LHCN-M2 (cell line): ENCODE measurements around the gene MAFG. TPM values are rescaled to one million over a fixed set of nuclear protein-coding genes. Genes with fewer than 3 reads are reported as not detected.
"Not testable (repeated sequence)": the region's sequence is repeated elsewhere in the genome, so short reads cannot be mapped to it uniquely, and the experiment has no call there.

ENCODE experiments used
- DNase-seq: peaks from one replicate; pipeline ENCODE4 v3.0.0-alpha.2; 2012; ENCODE audit warnings: low read depth
- total RNA-seq: library from RNA; depleted of rRNA; stranded (reverse); fragments of >200 nt; gene quantifications from 2 replicates; pipeline ENCODE4 v1.2.3, GENCODE V29; 2014

MAFG gene
- total RNA-seq, 1 experiment from 2014 or later = 18.8 TPM

DNA sequence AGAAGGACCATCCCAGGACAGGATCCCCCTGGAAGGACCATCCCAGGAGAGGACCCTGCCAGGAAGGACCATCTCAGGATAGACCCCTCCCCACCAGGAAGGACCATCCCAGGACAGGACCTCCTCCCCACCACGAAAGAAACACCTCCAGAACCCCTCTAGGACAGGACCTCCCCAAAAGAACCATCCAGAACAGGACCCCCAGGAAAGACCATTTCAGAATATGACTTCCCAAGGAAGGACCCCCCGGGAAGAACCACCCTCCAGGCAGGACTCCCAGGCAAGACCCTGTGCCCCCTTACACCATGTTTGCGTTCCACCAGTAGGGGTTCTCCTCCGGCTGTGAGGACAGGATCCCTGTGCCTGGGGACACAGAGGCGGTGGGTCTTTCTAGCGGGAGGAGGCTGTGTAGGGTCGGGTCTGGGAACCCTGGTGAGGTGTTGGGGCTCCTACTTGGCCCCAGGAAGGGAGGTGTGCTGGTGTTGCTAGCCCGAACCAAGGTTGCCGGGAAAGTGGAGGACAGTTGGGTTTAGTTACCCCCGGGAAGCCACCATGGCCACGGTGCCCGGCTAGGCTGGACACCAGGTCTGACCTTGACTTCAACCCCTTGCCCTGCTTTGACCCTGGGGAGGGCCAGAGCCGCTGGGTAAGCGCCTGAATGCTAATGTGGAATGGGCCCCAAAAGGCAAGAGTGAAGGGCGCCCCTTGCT lies 31.3 kb upstream of the MAFG start:
- no peak for DNase-seq

DNA sequence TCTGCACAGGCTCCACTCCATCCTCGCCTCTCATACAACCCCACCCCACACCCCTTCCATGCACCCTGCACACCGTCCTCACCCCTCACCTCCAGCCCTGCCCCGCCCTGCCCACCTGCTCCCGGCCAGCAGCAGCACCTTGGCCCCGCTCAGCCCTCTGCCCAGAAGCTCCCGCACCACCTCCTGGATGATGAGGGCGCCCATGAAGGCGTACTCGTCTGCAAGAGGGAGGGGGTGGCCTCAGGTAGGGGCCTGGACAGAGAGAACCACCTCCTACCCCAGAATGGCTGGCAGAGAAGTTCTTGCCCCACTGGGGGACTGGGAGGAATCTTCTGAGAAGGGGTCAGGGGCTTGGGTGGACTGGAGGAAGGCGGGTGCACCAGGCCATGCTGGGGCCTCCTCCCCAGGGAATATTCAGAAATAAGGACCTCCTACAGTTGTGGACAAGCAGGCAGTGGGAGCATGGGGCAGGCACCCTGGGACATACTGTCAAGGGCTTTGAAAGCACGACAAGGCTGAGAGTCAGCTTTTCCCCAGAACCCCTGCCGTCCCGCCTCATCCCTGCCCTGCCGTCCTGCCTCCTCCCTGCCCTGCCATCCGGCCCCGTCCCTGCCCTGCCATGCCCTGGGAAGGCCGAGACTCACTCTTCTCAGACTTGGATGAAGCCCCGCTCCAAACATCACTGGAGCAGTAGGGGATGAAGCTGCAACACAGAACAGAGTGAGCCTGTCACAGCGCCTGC lies 30.3 kb upstream of the MAFG start:
- DNase-seq = no peak

DNA sequence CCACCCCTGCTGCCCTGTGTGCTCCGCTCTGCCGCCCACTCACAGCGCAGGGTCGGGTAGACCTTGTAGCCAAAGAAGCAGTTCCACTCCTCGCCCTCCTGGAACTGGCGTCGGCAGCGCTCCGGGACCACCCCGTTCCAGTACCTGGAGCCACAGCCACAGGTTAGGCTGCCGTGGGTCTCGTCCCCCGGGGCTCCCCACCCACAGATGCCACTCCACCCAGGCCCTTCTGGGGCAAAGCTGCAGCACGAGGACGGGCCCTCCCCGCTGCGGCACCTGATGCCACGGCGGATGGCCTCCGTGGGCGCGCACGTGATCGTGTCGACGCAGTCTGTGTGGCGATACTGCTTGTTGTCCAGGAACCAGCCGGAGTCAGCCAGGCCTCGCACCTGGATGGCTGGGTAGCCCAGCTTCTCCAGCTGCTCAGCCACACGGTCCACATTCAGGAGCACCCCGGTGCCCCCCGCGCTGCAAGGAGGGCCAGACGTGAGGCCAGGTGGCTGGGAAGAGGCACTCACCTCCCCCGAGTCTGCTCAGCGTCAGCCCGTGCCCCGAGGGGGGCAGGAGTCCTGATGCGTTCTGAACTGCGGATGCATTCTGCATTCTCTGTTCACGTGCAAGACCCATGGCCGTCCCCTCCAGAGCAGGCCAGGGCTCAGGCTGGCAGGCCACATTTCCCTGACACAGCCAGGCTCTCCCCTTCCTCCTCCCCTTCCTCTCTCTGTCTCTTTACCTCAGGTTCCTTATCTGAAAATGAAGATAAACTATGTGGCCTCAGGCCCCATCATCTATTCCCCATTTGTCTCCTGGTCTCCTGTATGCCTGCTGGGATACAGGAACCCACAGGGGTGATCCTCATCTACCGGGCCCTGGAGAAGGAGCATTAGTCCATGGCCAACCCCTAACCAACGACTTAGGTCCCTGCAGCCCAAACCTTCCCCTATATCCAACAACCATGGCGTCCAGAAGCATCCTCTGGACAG lies 29.4 kb upstream of the MAFG start:
- no peak for DNase-seq

DNA sequence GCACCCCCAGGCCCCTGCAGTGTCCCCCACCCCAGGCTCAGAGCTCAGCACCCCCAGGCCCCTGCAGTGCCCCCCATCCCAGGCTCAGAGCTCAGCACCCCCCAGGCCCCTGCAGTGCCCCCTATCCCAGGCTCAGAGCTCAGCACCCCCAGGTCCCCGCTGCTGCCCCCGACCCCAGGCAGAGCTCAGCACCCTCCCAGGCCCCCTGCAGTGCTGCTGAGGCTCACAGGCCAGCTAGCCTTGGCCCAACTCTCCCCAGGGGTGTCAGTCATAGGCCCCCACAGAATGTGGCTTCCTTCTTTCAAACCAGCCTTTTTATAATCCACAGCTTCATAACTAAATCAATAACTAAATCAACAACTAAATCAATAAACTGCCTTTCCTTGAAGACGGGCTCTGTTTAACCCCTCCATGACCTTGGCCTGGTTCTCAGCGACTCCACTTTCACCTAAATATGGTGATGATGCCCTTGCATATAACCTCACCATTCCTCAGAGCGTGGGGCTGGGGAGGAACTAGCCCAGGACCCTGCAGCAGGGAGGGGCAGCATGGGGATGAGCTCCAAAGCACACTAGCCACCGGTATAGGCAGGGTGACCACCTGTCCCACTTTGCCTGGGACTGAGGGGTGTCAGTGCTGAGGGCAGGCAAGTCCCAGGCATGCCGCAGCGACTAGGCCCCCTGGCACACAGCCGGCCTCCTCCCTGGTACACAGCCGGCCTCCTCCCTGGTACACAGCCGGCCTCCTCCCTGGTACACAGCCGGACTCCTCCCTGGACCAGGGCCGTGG lies 28.4 kb upstream of the MAFG start:
- no peak for DNase-seq

DNA sequence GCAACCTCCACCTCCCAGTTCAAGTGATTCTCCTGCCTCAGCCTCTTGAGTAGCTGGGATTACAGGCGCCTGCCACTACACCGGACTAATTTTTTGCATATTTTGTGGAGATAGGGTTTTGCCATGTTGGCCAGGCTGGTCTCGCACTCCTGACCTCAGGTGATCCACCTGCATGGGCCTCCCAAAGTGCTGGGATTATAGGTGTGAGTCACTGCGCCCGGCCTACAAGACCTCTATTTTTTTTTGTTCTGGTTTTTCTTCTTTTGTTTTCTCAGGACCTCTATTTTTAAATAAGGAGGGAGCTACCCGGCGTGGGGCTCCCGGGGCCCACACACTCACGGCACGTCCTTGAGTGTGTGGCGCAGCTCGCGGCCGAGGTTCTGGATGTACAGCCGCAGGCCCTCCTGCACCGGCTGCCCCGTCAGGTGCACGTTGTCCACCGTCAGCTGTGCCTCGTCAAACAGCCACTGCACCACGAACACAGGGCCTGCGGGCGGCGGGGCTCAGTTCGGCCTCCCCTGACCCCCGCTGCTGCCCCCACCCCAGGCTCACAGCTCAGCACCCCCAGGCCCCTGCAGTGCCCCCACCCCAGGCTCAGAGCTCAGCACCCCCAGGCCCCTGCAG lies 27.6 kb upstream of the MAFG start:
- no peak for DNase-seq

DNA sequence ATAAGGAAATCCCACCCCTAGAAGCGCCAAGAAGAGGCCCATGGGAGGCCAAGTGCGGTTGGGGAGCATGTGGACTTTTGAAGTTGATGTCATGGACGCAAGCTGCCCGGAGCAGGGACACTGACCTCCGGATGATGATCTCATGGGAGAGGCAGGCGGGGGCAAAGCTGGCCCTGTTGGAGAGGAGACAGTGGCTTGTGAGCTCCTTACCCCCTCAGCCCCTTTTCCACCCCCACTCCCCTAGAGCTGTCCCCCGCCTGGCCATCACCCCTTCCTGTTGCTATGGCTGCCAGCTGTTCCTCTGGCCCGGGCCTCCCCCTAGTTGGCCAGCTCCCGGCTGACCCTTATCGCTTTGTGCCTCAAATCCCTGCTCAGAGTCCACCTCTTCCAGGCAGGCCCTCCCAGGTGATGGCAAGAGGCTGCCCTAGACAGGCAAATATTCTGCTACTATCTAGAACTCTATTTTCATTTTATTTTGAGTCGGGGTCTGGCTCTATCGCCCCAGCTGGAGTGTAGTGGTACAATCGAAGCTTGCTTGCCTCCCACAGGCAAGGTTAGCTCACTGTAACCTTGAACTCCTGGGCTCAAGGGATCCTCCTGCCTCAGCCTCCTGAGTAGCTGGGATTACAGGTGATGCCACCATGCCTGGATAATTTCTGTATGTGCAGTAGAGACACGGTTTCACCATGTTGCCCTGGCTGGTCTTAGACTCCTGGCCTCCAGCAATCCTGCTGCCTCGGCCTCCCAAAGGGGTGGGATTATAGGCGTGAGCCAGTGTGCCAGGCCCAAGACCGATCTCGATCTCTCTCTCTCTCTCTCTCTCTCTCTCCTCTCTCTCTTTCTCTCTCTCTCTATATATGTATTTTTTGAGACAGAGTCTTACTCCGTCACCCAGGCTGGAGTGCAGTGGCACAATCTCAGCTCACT lies 26.9 kb upstream of the MAFG start:
- no peak for DNase-seq

DNA sequence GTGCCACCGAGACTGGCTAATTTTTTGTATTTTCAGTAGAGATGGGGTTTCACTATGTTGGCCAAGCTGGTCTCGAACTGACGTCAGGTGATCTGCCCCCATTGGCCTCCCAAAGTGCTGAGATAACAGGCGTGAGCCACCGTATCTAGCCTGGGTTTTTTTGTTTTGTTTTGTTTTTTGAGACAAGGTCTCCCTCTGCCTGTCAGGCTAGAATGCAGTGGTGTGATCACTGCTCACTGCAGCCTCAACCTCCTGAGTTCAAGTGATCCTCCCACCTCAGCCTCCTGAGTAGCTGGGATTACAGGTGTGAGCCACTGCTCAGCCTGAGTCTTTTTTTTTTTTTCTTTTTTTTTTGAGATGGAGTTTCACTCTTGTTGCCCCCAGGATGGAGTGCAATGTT lies 25.9 kb upstream of the MAFG start:
- not testable (repeated sequence) for DNase-seq

DNA sequence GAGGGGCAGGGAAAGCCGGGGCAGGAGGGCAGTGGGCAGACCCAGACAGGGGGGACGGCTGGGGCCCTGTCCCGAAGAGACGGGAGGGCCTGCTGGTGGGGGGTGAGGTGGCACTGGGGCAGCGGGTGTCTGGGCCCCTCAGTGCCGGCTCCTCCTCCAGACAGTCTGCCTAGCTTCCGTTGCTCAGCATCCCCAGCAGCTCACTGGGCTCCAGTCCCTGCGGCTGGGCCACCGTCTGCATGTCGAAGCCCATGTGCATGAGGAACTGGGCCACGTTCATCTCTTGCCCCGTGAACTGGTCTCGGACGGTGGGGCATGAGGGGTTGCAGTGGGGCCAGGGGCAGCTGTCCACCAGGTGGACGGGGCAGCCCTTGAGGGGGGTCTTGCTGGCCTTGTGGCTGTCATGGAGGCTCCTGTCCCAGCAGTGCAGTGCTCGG lies 25.3 kb upstream of the MAFG start:
- no peak for DNase-seq

DNA sequence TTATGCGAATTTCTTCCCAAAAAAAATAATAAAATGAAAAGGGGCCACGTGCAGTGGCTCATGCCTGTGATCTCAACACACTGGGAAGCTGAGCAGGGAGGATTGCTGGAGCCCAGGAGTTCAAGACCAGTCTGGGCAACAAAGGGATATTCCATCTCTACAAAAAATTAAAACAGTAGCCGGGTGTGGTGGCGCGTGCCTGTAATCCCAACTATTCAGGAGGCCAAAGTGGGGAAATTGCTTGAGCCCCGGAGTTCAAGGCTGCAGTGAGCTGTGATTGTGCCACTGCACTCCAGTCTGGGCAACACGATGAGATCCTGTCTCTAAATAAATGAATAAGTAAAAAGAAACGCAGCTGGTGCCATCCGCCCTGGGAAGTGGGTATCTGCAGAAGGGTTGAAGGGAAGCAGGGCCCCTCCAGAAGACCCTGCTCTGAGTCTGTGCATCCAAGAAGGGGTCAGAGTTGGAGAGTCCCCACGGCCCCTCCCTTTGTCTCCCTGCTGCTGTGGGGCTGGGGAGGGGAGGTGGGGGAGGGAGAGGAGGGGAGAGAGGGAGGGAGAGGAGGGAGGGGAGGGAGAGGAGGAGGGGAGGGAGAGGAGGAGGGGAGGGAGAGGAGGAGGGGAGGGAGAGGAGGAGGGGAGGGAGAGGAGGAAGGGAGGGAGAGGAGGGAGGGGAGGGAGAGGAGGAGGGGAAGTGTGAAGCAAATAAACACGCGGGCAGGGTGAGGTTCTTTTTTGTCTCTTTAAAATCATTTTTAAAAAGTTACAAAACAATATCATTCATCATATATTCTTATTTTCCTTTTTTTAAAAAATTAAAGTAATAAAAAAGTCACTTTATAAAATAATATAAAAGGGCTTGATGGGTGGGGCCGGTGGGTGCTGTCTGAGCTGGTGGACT lies 24.5 kb upstream of the MAFG start:
- no peak for DNase-seq

DNA sequence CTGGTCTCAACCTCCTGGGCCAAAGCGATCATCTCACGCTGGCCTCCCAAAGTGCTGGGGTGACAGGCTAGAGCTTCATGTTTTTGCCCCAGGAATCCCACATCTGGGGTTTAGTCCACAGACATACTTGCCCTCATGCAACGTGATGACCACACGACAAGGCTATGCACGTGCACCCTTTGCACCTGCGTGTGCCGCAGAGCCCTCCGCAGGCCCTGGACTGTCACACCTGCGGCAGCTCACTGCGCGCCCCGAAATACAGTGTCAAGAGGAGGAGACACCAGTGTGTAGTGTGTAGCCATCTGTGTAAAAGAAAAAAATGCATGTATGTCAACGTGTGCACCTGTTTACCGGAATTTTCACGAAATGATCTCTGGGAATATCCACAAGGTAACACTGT lies 23.0 kb upstream of the MAFG start:
- DNase-seq = no peak

DNA sequence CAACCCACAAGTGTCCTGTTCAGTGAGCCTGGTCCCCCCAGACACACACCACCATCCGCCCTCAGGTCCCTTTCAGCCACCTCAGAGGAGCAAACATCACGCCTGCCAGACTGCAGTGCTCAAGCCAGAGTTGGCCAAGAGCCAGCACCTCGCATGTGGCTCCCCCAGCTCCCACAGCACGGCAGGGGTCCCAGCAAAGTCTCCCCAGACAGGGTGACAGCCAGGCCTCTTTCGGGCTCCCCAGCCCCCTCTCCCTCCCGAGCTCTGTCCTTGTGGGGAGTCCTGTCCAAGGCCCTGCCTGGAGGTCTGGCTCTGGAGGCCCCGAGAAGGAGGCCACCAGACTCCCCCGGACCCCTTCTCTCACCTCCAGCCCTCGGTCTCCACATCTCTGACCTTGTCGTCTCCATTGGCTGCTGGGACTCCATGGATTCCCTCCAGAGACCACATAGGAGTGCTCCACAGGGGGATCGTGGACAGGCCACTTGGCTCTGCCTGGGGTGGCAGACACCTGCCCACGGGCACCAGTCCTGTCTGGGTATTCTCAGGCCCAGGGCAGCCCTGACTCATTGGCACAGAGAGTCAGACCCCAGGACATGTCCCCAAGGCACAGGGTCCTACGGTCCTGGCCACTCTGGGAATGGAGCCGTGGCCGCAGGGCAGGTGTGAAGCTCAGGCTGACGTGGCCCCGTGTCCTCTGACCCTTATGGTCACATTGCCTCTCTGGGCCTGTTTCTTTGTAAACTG lies 21.3 kb upstream of the MAFG start:
- no peak for DNase-seq

DNA sequence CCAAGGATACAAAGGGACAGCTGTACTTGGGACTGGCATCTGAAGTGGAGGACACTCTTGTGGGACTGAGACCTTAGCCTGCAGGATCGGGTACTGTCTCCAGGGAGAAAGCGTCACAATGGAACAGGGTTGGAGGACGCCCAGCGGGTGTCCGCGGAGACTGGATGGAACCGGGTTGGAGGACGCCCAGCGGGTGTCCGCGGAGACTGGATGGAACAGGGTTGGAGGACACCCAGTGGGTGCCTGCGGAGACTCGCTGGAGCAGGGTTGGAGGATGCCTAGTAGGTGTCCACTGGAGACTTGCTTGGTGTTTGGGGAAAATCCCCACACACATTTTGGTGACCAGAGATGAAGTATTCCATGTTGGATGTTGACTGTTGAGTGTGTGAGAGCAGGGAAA lies 19.7 kb upstream of the MAFG start, which contains the start of gene MYADML2:
Gene MYADML2 (minus strand): TSS at position 45 of the 400 bp plus-strand sequence. CDS start 5,492 bp downstream, outside the sequence.
- DNase-seq = no peak

DNA sequence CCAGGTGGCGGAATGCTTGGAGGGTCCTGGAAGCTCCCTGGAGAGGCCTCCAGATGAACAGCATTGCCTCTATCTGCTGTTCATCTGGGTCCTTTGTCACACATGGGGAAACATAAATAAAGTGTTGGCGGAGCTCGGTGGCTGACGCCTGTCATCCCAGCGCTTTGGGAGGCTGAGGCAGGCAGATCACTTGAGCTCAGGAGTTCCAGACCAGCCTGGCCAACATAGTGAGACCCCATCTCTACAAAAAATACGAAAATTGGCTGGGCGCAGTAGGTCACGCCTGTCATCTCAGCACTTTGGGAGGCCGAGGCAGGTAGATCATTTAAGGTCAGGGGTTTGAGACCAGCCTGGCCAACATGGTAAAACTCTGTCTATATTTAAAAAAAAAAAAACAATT lies 17.3 kb upstream of the MAFG start:
- DNase-seq = no peak

DNA sequence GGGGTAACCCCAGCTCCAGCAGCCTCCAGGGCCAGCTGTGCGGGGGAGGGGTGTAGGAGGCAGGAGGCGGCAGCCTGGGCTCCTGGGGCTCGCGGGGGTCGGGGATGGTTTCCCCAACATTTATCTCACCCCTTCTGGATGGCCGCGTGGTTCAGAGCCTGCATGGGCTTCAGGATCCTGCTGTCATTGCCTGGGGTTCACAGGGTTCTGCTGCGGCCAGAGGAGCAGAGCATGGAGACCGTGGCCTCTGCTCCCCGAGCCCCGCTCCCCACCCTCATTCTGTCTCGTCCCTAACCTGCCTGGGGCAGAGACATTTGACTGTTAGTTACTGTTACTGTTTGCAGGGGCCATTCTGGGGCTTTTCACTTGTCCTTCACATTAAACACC lies 14.6 kb upstream of the MAFG start:
- no peak for DNase-seq

DNA sequence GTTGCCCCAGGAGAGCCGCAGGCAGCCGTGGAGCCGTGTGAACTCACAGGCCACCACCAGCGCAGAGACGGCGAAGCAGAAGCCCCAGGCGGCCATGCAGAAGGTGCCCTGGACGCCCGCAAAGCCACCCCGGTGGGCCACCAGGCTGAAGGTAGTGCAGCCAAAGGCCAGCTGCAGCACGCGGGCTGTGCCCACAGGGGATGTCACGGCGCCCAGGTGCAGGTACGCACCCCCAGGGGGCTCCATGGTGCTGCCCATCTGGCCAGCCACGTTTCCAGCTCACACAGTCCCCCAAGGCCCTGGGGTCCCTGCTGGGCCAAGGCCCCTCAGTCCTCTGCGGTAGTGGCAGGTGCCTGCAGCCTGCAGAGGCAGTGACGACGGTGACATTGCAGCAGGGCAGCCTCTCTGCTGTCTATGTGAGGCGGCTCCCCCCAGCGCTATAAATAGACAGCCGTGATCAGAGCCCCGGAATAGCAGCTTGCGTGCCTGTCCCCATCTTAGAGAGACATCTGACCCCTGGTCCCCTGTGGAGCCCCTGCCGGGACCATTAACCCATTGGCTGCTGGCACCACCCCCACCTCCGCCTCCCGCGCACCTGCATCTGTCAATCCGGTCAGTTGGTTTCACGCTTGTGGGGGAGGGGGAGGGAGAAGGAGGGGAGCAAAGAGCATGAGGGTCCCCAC lies 14.1 kb upstream of the MAFG start:
- DNase-seq = no peak

DNA sequence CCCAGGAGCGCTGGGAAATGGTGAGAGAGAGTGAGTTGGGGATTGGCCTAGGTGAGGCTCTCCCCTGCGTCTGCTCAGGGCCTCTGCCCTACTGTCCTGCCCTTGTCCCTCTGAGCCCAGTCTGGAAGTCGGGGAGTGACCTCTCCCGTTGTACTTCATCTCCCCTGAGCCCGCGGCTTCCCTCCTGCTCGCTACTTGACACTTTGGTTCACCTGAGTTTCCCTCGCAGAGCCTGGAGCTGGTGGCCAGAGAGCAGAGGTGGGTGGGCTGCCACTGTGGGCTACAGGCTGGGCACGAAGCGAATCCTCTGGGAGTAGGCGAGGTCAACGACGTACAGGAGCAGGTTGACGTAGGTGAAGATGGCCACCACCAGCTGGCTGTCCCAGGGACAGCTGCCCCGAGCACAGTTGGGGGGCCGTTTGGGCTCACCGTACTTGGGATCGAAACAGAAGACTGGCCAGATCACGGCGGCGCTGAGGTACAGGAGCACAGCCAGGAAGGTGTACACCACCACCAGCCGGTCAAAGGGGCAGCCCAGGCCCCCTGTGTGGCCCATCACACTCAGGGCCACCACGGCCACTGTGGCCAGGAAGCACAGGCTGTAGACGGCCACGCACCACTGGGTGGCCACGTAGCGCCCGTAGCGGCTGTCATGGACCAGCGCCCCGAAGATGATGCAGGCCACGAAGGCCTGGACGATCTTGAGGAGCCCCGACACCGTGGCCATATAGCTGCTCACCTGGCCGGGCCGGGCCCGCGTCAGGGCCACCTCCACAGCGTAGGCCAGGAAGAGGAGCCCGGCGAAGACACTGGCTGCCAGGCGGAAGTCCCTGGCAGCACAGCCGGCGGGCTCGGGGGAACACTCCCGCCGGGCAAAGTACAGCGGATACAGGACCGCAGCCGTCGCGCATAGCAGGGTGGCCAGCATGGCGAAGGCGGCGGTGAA lies 13.3 kb upstream of the MAFG start:
- no peak for DNase-seq
